IMR-90 (cell line): ENCODE data around the gene CAMK2G. TPM values are rescaled to one million over a fixed set of nuclear protein-coding genes. Genes with fewer than 3 reads are reported as not detected.

Experiments
- ATAC-seq: fragments of 200-7000 bp; cut with Tn5 transposase; 2 replicates; pipeline ENCODE4 v1.9.1; 2020; ENCODE audit warnings: low read depth, mild to moderate bottlenecking, moderate library complexity
- BruUV-seq: library from RNA; stranded (reverse); fragments of 400-500 nt; replicated peaks from 2 replicates; lab custom pipeline; 2021; lab: Mats Ljungman, UMichigan
- CTCF ChIA-PET: fragments of 300-600 bp; formaldehyde crosslinking; extraction: SDS; loops from one replicate; lab custom pipeline; 2021; ENCODE audit warnings: antibody characterized with exemption; lab: Yijun Ruan, JAX
- POLR2A ChIA-PET: fragments of 300-600 bp; sonication (Branson Sonifier 250); formaldehyde crosslinking; loops from one replicate; lab custom pipeline; 2022; ENCODE audit warnings: antibody characterized with exemption; ENCODE audit not compliant: unreplicated experiment; lab: Charles Lee
- DNase-seq: peaks from one replicate; pipeline ENCODE4 v3.0.0; 2013
- H2AFZ ChIP-seq: replicated peaks from 2 replicates; pipeline ENCODE3; 2013; ENCODE audit warnings: low read length, mild to moderate bottlenecking; ENCODE audit not compliant: poor library complexity
- H2AK5ac ChIP-seq: 2 replicates; pipeline ENCODE4 v1.6.1; 2013; ENCODE audit warnings: low read depth, low read length, inconsistent platforms
- H2AK9ac ChIP-seq: replicated peaks from 2 replicates; pipeline ENCODE3; 2013; ENCODE audit warnings: mild to moderate bottlenecking, low read depth, low read length, moderate library complexity; ENCODE audit not compliant: poor library complexity
- H2BK120ac ChIP-seq: 2 replicates; pipeline ENCODE4 v1.6.1; 2013; ENCODE audit warnings: low read depth, low read length, inconsistent platforms
- H2BK15ac ChIP-seq: 3 replicates; pipeline ENCODE4 v1.6.1; 2013; ENCODE audit warnings: low read depth, low read length, inconsistent platforms
- H2BK20ac ChIP-seq: 2 replicates; pipeline ENCODE4 v1.6.1; 2013; ENCODE audit warnings: low read depth, mild to moderate bottlenecking, inconsistent platforms, low read length, moderate library complexity
- H2BK5ac ChIP-seq: 2 replicates; pipeline ENCODE4 v1.6.1; 2013; ENCODE audit warnings: mild to moderate bottlenecking, low read depth, low read length, inconsistent platforms; ENCODE audit not compliant: poor library complexity, severe bottlenecking
- H3K14ac ChIP-seq: replicated peaks from 2 replicates; pipeline ENCODE4 v1.6.1; 2013; ENCODE audit warnings: low read depth, low read length, inconsistent platforms
- H3K18ac ChIP-seq: 2 replicates; pipeline ENCODE4 v1.6.1; 2013; ENCODE audit warnings: low read depth, low read length, control low read depth
- H3K23ac ChIP-seq: 2 replicates; pipeline ENCODE4 v1.6.1; 2013; ENCODE audit warnings: low read depth, low read length, inconsistent platforms
- H3K27ac ChIP-seq: 2 replicates; pipeline ENCODE4 v1.5.1; 2013; ENCODE audit warnings: mild to moderate bottlenecking, control low read depth, low read length; ENCODE audit not compliant: insufficient read depth
- H3K27me3 ChIP-seq: 2 replicates; pipeline ENCODE4 v1.6.1; 2013; ENCODE audit warnings: low read length; ENCODE audit not compliant: control insufficient read depth, insufficient read depth
- H3K36me3 ChIP-seq: 2 replicates; pipeline ENCODE4 v1.6.1; 2013; ENCODE audit warnings: low read length, mixed read lengths; ENCODE audit not compliant: control insufficient read depth, insufficient read depth
- H3K4ac ChIP-seq: 2 replicates; pipeline ENCODE4 v1.6.1; 2013; ENCODE audit warnings: low read depth, low read length, inconsistent platforms
- H3K4me1 ChIP-seq: 2 replicates; pipeline ENCODE4 v1.6.1; 2013; ENCODE audit warnings: low read length, mixed read lengths; ENCODE audit not compliant: control insufficient read depth, insufficient read depth
- H3K4me2 ChIP-seq: 2 replicates; pipeline ENCODE4 v1.6.1; 2013; ENCODE audit warnings: low read depth, mild to moderate bottlenecking, control low read depth, low read length, moderate library complexity
- H3K4me3 ChIP-seq: 2 replicates; pipeline ENCODE4 v1.5.1; 2013; ENCODE audit warnings: low read depth, mild to moderate bottlenecking, control low read depth, low read length, moderate library complexity; ENCODE audit not compliant: insufficient read depth
- H3K56ac ChIP-seq: 2 replicates; pipeline ENCODE4 v1.6.1; 2013; ENCODE audit warnings: low read length, inconsistent platforms; ENCODE audit not compliant: insufficient read depth; ENCODE audit errors: extremely low read depth
- H3K79me1 ChIP-seq, 2 experiments: 2 replicates each; pipeline ENCODE4 v1.6.1; 2013; ENCODE audit warnings: low read length in 2 of 2, inconsistent platforms in 1 of 2, low read depth in 1 of 2
- H3K9ac ChIP-seq: 2 replicates; pipeline ENCODE4 v1.6.1; 2013; ENCODE audit warnings: low read depth, low read length, control low read depth
- H3K9me1 ChIP-seq: 2 replicates; pipeline ENCODE4 v1.6.1; 2013; ENCODE audit warnings: low read length, inconsistent platforms; ENCODE audit not compliant: insufficient read depth
- H3K9me3 ChIP-seq: 2 replicates; pipeline ENCODE4 v1.6.1; 2013; ENCODE audit warnings: low read length; ENCODE audit not compliant: control insufficient read depth, insufficient read depth
- H4K20me1 ChIP-seq: 2 replicates; pipeline ENCODE4 v1.6.1; 2013; ENCODE audit warnings: low read length, inconsistent platforms; ENCODE audit not compliant: insufficient read depth
- H4K5ac ChIP-seq: 2 replicates; pipeline ENCODE4 v1.6.1; 2013; ENCODE audit warnings: mild to moderate bottlenecking, low read depth, low read length, control low read depth
- H4K8ac ChIP-seq, 2 experiments: 2 replicates each; pipeline ENCODE4 v1.6.1; 2013; ENCODE audit warnings: low read depth in 2 of 2, low read length in 2 of 2, control low read depth in 1 of 2, inconsistent platforms in 1 of 2
- H4K91ac ChIP-seq: 2 replicates; pipeline ENCODE4 v1.6.1; 2013; ENCODE audit warnings: low read depth, low read length, inconsistent platforms; ENCODE audit not compliant: insufficient read depth
- FOS ChIP-seq: fragments of 150-350 bp; IDR thresholded peaks from 2 replicates; pipeline ENCODE4 v1.6.1; 2016; ENCODE audit warnings: low read depth, low read length
- MAFK ChIP-seq: IDR thresholded peaks from 2 replicates; pipeline ENCODE4 v1.6.1; 2012; ENCODE audit warnings: low read depth, low read length, improper control_type of control experiment
- MXI1 ChIP-seq: IDR thresholded peaks from 2 replicates; pipeline ENCODE4 v1.6.1; 2012; ENCODE audit warnings: low read depth, mild to moderate bottlenecking, low read length, moderate library complexity, borderline replicate concordance
- RAD21 ChIP-seq: IDR thresholded peaks from 2 replicates; pipeline ENCODE4 v1.6.1; 2012; ENCODE audit warnings: low read length, improper control_type of control experiment
- RCOR1 ChIP-seq: IDR thresholded peaks from 2 replicates; pipeline ENCODE4 v1.6.1; 2012; ENCODE audit warnings: mild to moderate bottlenecking, low read length, improper control_type of control experiment; ENCODE audit not compliant: insufficient replicate concordance
- SMC3 ChIP-seq: fragments of 150-350 bp; IDR thresholded peaks from 2 replicates; pipeline ENCODE4 v1.6.1; 2016; ENCODE audit warnings: low read depth, mild to moderate bottlenecking, antibody characterized with exemption, low read length, moderate library complexity
- WGBS, 2 experiments: methylation state at CpG; one replicate each; pipeline versions ENCODE4 v1.1.5 to v1.1.7; 2013; ENCODE audit warnings: missing lambda C conversion rate in 2 of 2; ENCODE audit not compliant: insufficient read length in 1 of 2; ENCODE audit errors: extremely low coverage in 2 of 2; 5-methylcytosine and 5-hydroxymethylcytosine counted together
- dilution Hi-C: fragments of 300-500 bp; cut with HindIII; formaldehyde crosslinking; loops from one replicate; pipeline ENCODE4 v1.14.3; 2018; ENCODE audit warnings: low sequenced_read_pairs; ENCODE audit not compliant: unreplicated experiment
- in situ Hi-C: fragments of 300-500 bp; cut with MboI; formaldehyde crosslinking; loops from 3 replicates; pipeline ENCODE4 v1.14.3; 2019; ENCODE audit warnings: low sequenced_read_pairs, inconsistent platforms, mixed read lengths
- intact Hi-C: fragments of 100-400 bp; cut with micrococcal nuclease; formaldehyde crosslinking; loops from 2 replicates; pipeline ENCODE4 v1.10.0; 2022
- polyA plus RNA-seq, 3 experiments: library from polyadenylated mRNA; depleted of rRNA; stranded (reverse); fragments of >200 nt; gene quantifications; 2 replicates each; pipeline ENCODE4 v1.2.3, GENCODE V29; 2012; ENCODE audit warnings: low replicate concordance in 1 of 3
- total RNA-seq: library from RNA; depleted of rRNA; stranded (reverse); fragments of >200 nt; gene quantifications from 2 replicates; pipeline ENCODE4 v1.2.3, GENCODE V29; 2012
- TF ChIP-seq, protein P1 (sequence below): fragments of 150-350 bp; IDR thresholded peaks from 2 replicates; pipeline ENCODE4 v1.6.1; 2017; ENCODE audit warnings: mild to moderate bottlenecking, antibody characterized with exemption, low read length, low read depth
- TF ChIP-seq, protein P2 (sequence below): conservative IDR thresholded peaks from 2 replicates; pipeline ENCODE4 v1.5.1; 2012; ENCODE audit warnings: mild to moderate bottlenecking, low read depth, low read length, improper control_type of control experiment

Gene CAMK2G
- total and polyA plus RNA-seq, 2 of the 4 experiments (the other 2 are of a cell fraction), result 20.4 to 25.4 TPM

DNA sequence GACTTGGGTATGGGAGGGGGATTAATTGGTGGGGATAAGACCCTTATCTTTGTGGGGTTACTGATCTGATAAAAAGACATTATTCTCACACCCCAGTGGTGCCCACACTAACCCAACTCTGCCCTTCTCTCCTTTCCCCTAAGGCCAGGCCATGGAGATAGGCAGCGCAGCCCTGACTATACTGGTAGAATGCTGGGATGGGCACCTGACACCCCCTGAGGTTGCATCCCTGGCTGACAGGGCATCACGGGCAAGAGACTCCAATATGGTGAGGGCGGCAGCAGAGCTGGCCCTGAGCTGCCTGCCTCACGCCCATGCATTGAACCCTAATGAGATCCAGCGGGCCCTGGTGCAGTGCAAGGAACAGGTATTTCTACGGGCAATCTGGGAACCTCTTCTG is 76.3 kb downstream of the CAMK2G start:
- H2BK15ac ChIP-seq, result no peak overlapping the region
- DNase-seq (no peak), ATAC-seq (no peak)
- peaks cover 88% of the 10 kb centered on the region for H3K36me3 ChIP-seq
- dilution Hi-C loops, result no loop called here
- no TSS peak for BruUV-seq
- no peak overlapping the region for H4K5ac ChIP-seq
- H3K4me3 ChIP-seq, result no peak overlapping the region
- ChIA-PET POLR2A (no interaction called here), CTCF (no interaction called here)
- H3K14ac ChIP-seq, result no peak overlapping the region
- no peak overlapping the region for H2BK5ac ChIP-seq
- no peak overlapping the region for H2AFZ ChIP-seq
- H3K9me1 ChIP-seq, result 0 out of 2 replicates have a peak, but pooled peaks cover 7% of the 10 kb centered on the region
- 100% methylated on average over 2 of the region's 6 CpGs; no CpG with 5 or more reads in 1 of the 2 experiments for WGBS, 2 experiments
- no peak overlapping the region for H3K56ac ChIP-seq
- H3K4me2 ChIP-seq, result no peak overlapping the region
- H2BK120ac ChIP-seq, result no peak overlapping the region
- H4K20me1 ChIP-seq, result peaks cover 3% of the 10 kb centered on the region; the same call in 1 of the 2 replicates
- H2AK5ac ChIP-seq, result no peak overlapping the region
- H3K9me3 ChIP-seq, result no peaks in the 10 kb centered on the region
- no peak overlapping the region for H3K9ac ChIP-seq
- TF ChIP-seq, protein P1, sequence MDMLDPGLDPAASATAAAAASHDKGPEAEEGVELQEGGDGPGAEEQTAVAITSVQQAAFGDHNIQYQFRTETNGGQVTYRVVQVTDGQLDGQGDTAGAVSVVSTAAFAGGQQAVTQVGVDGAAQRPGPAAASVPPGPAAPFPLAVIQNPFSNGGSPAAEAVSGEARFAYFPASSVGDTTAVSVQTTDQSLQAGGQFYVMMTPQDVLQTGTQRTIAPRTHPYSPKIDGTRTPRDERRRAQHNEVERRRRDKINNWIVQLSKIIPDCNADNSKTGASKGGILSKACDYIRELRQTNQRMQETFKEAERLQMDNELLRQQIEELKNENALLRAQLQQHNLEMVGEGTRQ, result no peak
- TF ChIP-seq SMC3 (no peak), RCOR1 (no peak), FOS (no peak), RAD21 (no peak), MAFK (no peak), MXI1 (no peak)
- TF ChIP-seq, protein P2, sequence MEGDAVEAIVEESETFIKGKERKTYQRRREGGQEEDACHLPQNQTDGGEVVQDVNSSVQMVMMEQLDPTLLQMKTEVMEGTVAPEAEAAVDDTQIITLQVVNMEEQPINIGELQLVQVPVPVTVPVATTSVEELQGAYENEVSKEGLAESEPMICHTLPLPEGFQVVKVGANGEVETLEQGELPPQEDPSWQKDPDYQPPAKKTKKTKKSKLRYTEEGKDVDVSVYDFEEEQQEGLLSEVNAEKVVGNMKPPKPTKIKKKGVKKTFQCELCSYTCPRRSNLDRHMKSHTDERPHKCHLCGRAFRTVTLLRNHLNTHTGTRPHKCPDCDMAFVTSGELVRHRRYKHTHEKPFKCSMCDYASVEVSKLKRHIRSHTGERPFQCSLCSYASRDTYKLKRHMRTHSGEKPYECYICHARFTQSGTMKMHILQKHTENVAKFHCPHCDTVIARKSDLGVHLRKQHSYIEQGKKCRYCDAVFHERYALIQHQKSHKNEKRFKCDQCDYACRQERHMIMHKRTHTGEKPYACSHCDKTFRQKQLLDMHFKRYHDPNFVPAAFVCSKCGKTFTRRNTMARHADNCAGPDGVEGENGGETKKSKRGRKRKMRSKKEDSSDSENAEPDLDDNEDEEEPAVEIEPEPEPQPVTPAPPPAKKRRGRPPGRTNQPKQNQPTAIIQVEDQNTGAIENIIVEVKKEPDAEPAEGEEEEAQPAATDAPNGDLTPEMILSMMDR, result no peak
- no peak overlapping the region for H3K4ac ChIP-seq
- in situ Hi-C loops, result no loop called here
- no peak overlapping the region for H4K91ac ChIP-seq
- H3K18ac ChIP-seq, result no peak overlapping the region
- no peaks in the 10 kb centered on the region for H3K4me1 ChIP-seq
- no peak overlapping the region for H2BK20ac ChIP-seq
- intact Hi-C loops, result no loop called here
- H3K23ac ChIP-seq, result no peak overlapping the region
- no peak overlapping the region for H4K8ac ChIP-seq
- H3K27ac ChIP-seq, result no peak overlapping the region
- H2AK9ac ChIP-seq, result no peak overlapping the region
- no peaks in the 10 kb centered on the region for H3K27me3 ChIP-seq
- peaks cover 7 to 11% of the 10 kb centered on the region in 2 experiments; a peak in 2 of 4 replicates for H3K79me1 ChIP-seq
